Skeletal muscle cell (primary cell): Measurements from ENCODE around the gene ZNF460.
"Not testable (repeated sequence)": the region's sequence is repeated elsewhere in the genome, so short reads cannot be mapped to it uniquely, and the experiment has no call there.

Experiments
- DNase-seq: peaks from one replicate; pipeline ENCODE4 v3.0.0-alpha.2; 2010; ENCODE audit warnings: low read depth
- H3K4me3 ChIP-seq: 2 replicates; pipeline ENCODE4 v1.5.1; 2011; ENCODE audit warnings: low read depth, mild to moderate bottlenecking, control low read depth, low read length, moderate library complexity

The ZNF460 gene

GRCh38 chr19:57280165-57280961 lies at the start of gene ZNF460:
Gene ZNF460 (plus strand): TSS chr19:57280485. CDS start chr19:57280807, 322 bp downstream.
- peak within 1 kb of the TSS; percentile 92 for H3K4me3 ChIP-seq
- peak; percentile 92 for DNase-seq

GRCh38 chr19:57231686-57232085 lies 48.6 kb upstream of the ZNF460 start:
- no peak for DNase-seq
- H3K4me3 ChIP-seq: no peak overlapping the region

DNA sequence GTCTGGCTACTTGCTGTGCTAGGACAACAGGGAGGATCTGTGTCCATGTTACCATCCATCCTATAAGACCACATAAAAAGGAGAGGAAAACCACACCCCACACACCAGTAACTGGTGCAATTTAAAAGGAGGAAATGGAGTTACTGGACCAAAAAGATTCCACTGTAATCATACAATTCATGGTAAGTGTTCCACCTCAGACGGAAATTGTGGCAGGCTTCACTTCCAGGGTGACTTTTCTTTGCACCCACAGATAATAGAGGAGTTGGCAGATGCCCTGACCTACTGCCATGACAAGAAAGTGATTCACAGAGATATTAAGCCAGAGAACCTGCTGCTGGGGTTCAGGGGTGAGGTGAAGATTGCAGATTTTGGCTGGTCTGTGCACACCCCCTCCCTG lies 47.1 kb upstream of the ZNF460 start:
- DNase-seq: no peak
- no peak overlapping the region for H3K4me3 ChIP-seq

- no peak for DNase-seq
- H3K4me3 ChIP-seq: peak overlapping the region; percentile 98
Observed at GRCh38 chr19:57239982-57240310, 40.3 kb upstream of the ZNF460 start.

DNA sequence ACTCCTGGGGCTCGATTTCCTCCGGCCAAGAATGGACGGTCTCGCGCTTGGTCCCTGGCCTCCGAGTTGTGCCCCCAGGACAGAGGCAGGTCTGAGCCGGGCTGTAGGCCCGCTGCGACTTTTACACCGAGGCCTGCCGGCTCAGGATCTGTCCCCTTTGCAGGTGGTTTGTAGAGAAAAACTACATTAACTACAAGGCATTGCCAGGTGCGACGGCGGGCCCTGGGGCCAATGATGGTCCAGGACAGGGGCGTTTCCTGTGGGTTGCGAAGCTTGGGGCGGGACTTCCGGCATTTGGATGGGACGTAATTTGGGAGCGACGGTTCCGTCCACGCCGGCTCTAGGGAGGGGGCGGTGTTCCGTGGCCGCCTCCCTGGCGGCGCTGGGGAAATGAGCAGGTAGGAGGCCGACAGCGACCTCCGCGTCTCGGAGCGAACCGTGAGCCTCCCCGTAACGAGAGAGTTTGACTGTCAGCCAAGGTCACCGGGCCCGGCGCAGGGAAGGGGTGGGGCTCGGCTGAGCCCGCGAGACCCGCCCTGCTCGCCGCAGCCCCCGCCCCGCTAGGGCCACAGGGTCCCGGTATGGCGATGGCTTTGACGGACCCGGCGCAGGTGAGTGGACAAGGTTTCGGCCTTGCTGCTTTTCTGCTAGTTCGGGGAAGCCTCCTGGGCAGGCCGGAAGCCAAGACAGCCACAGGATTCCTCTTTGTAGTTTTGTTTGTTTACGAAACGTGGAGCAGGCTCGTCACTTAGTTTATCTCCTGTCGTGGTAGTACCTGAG lies 39.8 kb upstream of the ZNF460 start, which contains the start of gene ZNF805:
ZNF805 (plus strand) TSS at position 322 of the 780 bp plus-strand sequence; CDS start at position 582, 260 bp downstream.
- peak; percentile 73 for DNase-seq
- peak within 1 kb of the TSS; percentile 98 for H3K4me3 ChIP-seq

DNA sequence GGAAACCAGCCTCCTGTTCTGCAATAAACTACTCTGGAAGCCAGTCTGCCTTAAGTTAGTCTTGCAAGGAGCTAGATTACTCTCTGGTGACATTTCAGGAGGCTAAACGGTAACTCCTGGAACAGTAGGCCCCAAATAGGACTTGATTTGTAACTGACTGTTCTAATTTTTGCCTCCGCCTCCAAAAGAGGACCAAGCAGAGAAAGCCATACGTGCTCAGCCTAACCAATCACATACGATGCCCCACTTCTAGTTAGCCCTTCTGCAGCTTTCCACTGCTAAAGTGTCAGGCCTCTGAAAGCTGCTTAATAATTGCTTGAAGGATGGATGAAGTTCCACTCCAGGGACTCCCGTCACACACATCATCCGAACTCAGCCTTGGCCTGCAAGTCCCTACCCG lies 39.1 kb upstream of the ZNF460 start:
- DNase-seq: peak; percentile 11

GRCh38 chr19:57242821-57243220 lies 37.5 kb upstream of the ZNF460 start:
- no peak for DNase-seq
- H3K4me3 ChIP-seq: no peak overlapping the region

More for the DNA sequence above, 39.1 kb upstream of the ZNF460 start:
- peak overlapping the region; percentile 98 for H3K4me3 ChIP-seq

GRCh38 chr19:57244513-57244912 lies 35.8 kb upstream of the ZNF460 start:
- H3K4me3 ChIP-seq: no peak overlapping the region
- DNase-seq: no peak

DNA sequence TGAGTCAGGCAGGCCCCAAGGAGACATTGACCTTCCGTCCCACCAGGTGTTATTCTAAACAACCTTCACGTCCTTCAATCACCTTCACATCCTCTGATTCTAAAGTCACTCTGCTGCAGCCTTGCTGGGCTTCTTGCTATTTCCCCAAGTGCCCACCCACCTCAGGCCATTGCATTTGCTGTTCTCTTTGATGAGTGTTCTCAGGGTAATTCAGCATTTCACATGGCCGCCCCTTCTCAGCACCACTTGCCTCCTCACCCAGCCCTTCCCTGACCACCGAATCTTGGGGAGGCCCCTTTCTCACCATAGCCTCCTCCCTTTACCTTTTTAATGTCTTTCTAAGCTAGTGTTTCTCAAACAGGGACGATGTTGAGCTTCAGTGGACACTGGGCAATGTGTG lies 35.2 kb upstream of the ZNF460 start:
- H3K4me3 ChIP-seq: no peak overlapping the region

DNA sequence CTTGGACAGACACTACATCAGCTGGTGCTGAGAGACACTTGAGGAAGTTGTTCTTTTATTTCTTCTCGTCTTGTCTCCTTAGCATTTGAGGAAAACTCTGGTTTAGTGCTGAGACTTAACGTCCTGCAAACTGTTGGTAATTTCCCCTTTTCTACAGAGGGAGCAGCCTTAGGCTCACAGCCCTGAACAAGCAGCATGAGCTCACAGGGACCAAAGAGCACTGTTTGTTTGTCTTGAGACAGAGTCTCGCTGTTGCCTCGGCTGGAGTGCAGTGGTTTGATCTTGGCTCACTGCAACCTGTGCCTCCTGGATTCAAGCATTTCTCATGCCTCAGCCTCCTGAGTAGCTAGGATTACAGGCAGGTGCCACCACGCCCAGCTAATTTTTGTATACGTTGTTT lies 34.3 kb upstream of the ZNF460 start:
- DNase-seq: no peak
- no peak overlapping the region for H3K4me3 ChIP-seq

More for the DNA sequence above, 35.2 kb upstream of the ZNF460 start:
- no peak for DNase-seq

DNA sequence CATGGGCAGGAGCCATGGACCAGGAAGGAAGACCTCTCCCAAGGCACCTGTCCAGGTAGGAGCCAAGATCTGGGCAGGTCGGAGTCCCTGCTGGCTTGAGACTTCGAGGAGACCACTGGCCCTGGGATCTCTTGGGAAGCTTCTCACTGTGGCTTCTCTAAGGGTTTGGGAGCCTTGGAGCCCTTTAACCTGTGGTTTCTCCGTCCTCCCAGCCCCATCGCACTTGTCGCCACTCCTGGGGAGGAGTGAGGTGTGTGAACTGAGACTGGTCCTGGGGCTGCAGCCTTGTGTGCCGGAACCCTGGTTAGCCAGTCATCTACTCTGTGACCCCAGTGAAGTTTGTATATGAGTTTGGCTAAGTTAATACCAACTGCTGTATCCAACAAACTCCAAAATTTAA lies 31.6 kb upstream of the ZNF460 start:
- no peak for DNase-seq
- H3K4me3 ChIP-seq: no peak overlapping the region

- no peak overlapping the region for H3K4me3 ChIP-seq
- no peak for DNase-seq
Observed at GRCh38 chr19:57249329-57249728, 31.0 kb upstream of the ZNF460 start.

DNA sequence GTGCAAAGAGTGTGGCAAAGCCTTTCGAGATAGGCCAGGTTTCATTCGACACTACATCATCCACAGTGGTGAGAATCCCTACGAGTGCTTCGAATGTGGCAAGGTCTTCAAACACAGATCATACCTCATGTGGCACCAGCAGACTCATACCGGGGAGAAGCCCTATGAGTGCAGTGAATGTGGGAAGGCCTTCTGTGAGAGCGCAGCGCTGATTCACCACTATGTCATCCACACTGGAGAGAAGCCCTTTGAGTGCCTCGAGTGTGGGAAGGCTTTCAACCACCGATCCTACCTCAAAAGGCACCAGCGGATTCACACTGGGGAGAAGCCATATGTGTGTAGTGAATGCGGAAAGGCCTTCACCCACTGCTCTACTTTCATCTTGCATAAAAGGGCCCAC lies 26.5 kb upstream of the ZNF460 start:
- DNase-seq, H3K4me3 ChIP-seq: not testable (repeated sequence)

DNA sequence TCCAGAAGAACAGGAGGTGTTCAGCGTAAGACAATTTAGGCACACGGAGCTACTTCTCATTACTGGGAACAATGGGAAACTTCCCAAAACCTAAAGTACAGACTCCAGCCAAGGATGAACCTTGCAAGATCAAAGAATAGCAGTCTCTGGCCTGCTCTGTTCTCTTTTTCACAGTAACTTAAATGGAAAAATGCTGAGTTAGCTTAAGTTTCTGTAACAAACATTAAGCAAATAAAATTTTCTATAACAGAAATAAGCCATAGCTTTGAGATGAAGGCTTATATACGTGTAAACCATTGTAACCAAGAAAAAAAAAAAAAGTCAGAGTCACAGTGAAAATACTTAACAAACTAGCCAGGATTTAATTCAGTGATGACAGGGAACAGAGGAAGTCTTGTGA lies 18.2 kb upstream of the ZNF460 start:
- H3K4me3 ChIP-seq: no peak overlapping the region
- DNase-seq: no peak

DNA sequence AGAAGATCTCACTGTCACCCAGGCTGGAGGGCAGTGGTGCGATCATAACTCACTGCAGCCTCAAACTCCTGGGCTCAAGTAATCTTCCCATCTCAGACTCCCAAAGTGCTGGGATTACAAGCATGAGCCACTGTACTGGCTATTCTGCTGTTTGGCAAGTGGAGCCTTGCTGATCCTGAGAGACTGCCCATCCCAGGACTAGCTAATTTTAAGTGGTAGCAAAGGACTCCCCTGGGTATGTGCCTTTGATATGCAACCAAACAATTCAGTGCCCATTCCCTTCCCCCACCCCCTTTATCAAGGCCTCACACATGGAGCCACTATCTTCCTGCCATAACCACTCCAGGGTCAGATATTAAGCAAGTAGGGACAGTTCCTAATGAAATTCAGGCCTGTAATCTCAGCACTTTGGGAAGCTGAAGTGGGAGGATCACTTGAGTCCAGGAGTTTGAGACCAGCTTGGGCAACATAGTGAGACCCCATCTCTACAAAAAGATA lies 17.0 kb upstream of the ZNF460 start:
- DNase-seq: no peak
- H3K4me3 ChIP-seq: no peak overlapping the region

DNA sequence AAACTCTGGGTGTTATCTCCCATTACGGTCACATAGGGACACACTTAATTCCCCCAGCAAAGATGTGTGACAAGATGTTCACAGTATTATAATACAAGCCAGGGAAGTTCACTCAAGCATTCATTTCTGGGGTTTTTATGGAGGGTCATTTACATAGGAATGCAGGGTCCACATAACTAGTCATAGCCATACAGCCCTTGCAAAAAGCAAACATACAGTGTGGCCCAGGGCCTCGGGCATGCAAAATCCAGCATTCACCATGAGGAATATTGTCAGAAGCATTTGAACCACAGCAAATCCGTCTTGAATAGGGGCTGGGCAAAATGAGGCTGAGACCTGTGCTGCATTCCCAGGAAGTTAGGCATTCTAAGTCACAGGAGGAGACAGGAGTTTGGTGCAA lies 13.0 kb upstream of the ZNF460 start:
- H3K4me3 ChIP-seq: no peak overlapping the region
- no peak for DNase-seq

DNA sequence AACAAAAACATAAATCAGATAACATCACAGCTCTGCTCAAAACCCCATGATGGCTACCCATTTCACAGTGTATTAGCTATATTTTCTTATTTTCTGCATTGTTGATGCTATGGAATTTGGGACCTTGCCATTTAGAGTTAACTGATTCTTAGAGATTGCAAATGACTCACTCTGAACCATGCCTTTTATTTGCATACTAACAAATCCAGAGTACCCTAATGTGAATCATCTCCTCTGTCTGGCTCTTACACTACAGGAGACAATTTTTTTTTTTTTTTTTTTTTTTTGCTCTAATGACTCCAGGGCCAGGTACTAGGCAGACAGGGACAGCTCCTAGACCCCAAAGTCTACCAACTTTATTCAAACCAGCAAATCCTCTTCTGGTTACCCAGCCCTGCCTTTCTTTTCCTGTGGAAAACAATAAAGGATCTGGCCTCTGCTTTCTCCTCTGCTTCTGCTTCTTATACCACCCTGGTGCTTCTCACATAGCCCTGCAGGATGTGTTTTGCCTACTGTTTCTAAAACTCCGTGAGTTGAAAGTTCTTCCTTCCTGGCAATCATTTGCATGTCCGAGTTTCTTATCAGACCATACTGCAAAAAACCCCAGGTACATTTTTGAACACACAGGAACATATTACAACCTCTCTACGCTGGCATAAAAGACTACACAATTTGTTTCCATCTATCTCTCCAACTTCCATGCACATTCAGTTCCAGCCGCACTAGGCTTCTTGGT lies 10.6 kb upstream of the ZNF460 start:
- peak; percentile 53 for DNase-seq

GRCh38 chr19:57271280-57271679 lies 9.0 kb upstream of the ZNF460 start:
- H3K4me3 ChIP-seq: no peak overlapping the region
- DNase-seq: no peak

More for the DNA sequence above, 10.6 kb upstream of the ZNF460 start:
- no peak overlapping the region for H3K4me3 ChIP-seq

DNA sequence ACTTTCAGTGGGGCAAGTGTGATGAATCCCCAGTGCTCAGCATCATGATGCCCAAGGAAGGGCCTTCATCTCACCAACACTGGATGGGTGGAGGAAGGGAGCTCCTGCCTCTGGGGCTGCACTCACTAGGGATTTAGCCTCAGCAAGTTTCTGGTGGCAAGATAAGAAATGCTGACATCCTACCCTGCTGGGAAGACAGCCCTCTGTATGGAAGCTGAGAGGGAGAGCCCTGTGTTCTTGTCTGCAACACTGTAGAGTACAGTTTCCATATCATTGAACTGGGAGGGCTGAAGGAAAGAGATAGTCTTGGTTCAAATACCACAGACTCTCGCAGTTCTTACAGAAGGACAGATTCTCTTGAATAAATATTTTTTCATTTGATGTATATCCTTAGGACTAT lies 7.3 kb upstream of the ZNF460 start:
- H3K4me3 ChIP-seq: no peak overlapping the region
- no peak for DNase-seq

DNA sequence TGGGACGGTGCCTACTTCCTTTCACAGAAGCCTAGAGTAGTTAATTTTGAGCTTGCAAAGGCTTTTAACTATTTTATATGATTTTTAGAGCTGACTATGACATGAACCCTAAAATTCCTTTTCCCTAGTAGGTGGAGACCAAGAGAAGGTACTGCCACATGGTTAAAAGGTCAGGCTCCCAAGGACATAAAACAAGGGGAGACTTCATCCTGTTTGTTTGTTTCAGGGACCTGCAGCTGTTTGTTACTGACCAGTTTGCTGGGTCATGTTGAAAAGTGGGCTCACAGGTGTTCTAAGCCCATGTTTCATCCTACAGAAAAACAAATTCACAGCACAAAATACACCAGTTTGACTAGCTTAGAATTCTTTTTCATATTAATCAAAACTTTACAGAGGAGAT lies 3.9 kb upstream of the ZNF460 start:
- H3K4me3 ChIP-seq: no peak overlapping the region

More for the DNA sequence above, 3.9 kb upstream of the ZNF460 start:
- no peak for DNase-seq
